Lower leg skin (tissue), 3 donors: ENCODE measurements around the gene KAZN.

Experiments used
- CTCF ChIP-seq, 3 donors: fragments of 450-650 bp; IDR thresholded peaks; one replicate each; pipeline ENCODE4 v1.5.1; 2016; ENCODE audit warnings: antibody characterized with exemption in 3 of 3, mild to moderate bottlenecking in 3 of 3, moderate library complexity in 2 of 3
- POLR2A ChIP-seq, 2 donors: fragments of 450-650 bp; IDR thresholded peaks; one replicate each; pipeline ENCODE4 v1.6.1; 2016 to 2017; ENCODE audit warnings: antibody characterized with exemption in 2 of 2, mild to moderate bottlenecking in 1 of 2, moderate library complexity in 1 of 2

- TF ChIP-seq CTCF (IDR thresholded peaks at IDR 0.05) (no peak), POLR2A (IDR thresholded peaks at IDR 0.05) (no peak)
Measured at GRCh38 chr1:14658642-14659041, 60.2 kb downstream of the KAZN start.
